Kidney (tissue), 14 donors: ENCODE results near the gene ZMYM2. TPM values are rescaled to one million over a fixed set of nuclear protein-coding genes. Genes with fewer than 3 reads are reported as not detected.

Source experiments
- DNase-seq, 5 donors: peaks; one replicate each; pipeline ENCODE4 v3.0.0-alpha.2; 2013 to 2020
- FAIRE-seq: peaks from 2 replicates; lab custom pipeline; 2012; peaks lifted over from hg19 to GRCh38; lab: Jason Lieb, UNC
- H3K27ac ChIP-seq, 2 donors: one replicate each; pipeline ENCODE4 v1.7.0; 2013; ENCODE audit warnings: low read depth in 2 of 2, low read length in 2 of 2, inconsistent platforms in 1 of 2
- H3K27me3 ChIP-seq: one replicate; pipeline ENCODE4 v1.7.1; 2013; ENCODE audit warnings: low read length, inconsistent platforms; ENCODE audit not compliant: control insufficient read depth, insufficient read depth
- H3K36me3 ChIP-seq, 3 donors: one replicate each; pipeline versions ENCODE4 v1.7.0 to v1.7.1; 2013; ENCODE audit warnings: low read length in 3 of 3, control low read depth in 1 of 3, inconsistent platforms in 1 of 3; ENCODE audit not compliant: insufficient read depth in 3 of 3, control insufficient read depth in 2 of 3
- H3K4me1 ChIP-seq, 3 donors: one replicate each; pipeline versions ENCODE4 v1.7.0 to v1.7.1; 2013; ENCODE audit warnings: low read length in 3 of 3, inconsistent platforms in 1 of 3, low read depth in 1 of 3; ENCODE audit not compliant: control insufficient read depth in 2 of 3, insufficient read depth in 2 of 3
- H3K4me3 ChIP-seq, 3 donors: one replicate each; pipeline versions ENCODE4 v1.7.0 to v1.8.1; 2013; ENCODE audit warnings: low read length in 3 of 3, control low read depth in 1 of 3, inconsistent platforms in 1 of 3
- H3K9ac ChIP-seq, 3 donors: one replicate each; pipeline versions ENCODE4 v1.7.0 to v1.7.1; 2013; ENCODE audit warnings: low read length in 3 of 3, control low read depth in 1 of 3, inconsistent platforms in 1 of 3
- H3K9me3 ChIP-seq, 3 donors: one replicate each; pipeline versions ENCODE4 v1.7.0 to v1.7.1; 2013; ENCODE audit warnings: low read length in 3 of 3, control low read depth in 1 of 3, inconsistent platforms in 1 of 3; ENCODE audit not compliant: control insufficient read depth in 2 of 3, insufficient read depth in 1 of 3
- intact Hi-C: fragments of 100-400 bp; cut with DNase I; formaldehyde crosslinking; loops from one replicate; pipeline ENCODE4 v1.11.1; 2022
- polyA plus RNA-seq: library from polyadenylated mRNA; stranded (reverse); fragments of 350-450 nt; fragmentation: Illumina TruSeq; extraction: RNeasy Lipid Tissue Mini Kit (QIAGEN cat#74804); gene quantifications from one replicate; pipeline ENCODE4 v1.2.3, GENCODE V29; 2014; ENCODE audit warnings: low read depth, low replicate concordance; ENCODE audit not compliant: insufficient read depth
- total RNA-seq: library from RNA; stranded (reverse); fragmentation: NEBNext Ultra II Directional; extraction: Animal tissue kit (Norgen Biotek cat#: 25700); gene quantifications from one replicate; pipeline ENCODE4 v1.2.1, GENCODE V29; 2021
- TF ChIP-seq, protein P1 (sequence below): IDR thresholded peaks from 3 replicates; pipeline ENCODE4 v1.5.1; 2012; ENCODE audit warnings: mild to moderate bottlenecking, moderate library complexity, borderline replicate concordance; ENCODE audit not compliant: insufficient read depth; ENCODE audit errors: extremely low read depth
- donor health status: control.
- donor health status: control.
- donor health status: control.
- donor health status: control.
- donor health status: control.
- donor health status: DM: yes; HTN: yes; CAD: no.
- donor health status: Normal renal cell carcinoma (clear cell type).

Gene ZMYM2
- total and polyA plus RNA-seq, 2 donors from 2014 or later: 22.7 to 81.3 TPM

DNA sequence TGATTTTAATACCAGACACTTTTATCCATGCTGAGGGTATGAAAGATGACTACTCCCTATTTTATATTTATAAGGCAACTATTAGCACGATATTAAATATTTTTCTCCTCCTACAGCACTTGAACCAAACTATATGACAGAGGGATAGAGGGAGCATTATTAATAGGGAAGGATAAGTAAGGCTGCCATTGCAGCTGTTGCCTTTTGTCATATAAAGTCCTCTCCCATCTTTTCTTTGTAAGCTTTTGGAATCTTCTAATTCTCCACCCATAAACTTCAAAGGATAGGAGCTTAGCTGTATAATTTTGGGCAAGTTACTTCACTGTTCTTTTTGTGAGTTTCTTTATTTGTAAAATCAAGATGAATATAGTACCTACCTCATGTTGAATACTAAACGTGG, 95.4 kb downstream of the ZMYM2 start:
- H3K9ac ChIP-seq: no peak overlapping the region
- peaks cover 4 to 17% (median 10%) of the 10 kb centered on the region in 3 donors for H3K36me3 ChIP-seq
- intact Hi-C loops: no loop called here
- H3K4me1 ChIP-seq: no peaks in the 10 kb centered on the region
- H3K4me3 ChIP-seq: no peak overlapping the region
- FAIRE-seq (no peak), DNase-seq (no peak)
- no peaks in the 10 kb centered on the region for H3K9me3 ChIP-seq
- TF ChIP-seq, protein P1, sequence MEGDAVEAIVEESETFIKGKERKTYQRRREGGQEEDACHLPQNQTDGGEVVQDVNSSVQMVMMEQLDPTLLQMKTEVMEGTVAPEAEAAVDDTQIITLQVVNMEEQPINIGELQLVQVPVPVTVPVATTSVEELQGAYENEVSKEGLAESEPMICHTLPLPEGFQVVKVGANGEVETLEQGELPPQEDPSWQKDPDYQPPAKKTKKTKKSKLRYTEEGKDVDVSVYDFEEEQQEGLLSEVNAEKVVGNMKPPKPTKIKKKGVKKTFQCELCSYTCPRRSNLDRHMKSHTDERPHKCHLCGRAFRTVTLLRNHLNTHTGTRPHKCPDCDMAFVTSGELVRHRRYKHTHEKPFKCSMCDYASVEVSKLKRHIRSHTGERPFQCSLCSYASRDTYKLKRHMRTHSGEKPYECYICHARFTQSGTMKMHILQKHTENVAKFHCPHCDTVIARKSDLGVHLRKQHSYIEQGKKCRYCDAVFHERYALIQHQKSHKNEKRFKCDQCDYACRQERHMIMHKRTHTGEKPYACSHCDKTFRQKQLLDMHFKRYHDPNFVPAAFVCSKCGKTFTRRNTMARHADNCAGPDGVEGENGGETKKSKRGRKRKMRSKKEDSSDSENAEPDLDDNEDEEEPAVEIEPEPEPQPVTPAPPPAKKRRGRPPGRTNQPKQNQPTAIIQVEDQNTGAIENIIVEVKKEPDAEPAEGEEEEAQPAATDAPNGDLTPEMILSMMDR: no peak
- no peaks in the 10 kb centered on the region for H3K27me3 ChIP-seq
- no peak overlapping the region for H3K27ac ChIP-seq

DNA sequence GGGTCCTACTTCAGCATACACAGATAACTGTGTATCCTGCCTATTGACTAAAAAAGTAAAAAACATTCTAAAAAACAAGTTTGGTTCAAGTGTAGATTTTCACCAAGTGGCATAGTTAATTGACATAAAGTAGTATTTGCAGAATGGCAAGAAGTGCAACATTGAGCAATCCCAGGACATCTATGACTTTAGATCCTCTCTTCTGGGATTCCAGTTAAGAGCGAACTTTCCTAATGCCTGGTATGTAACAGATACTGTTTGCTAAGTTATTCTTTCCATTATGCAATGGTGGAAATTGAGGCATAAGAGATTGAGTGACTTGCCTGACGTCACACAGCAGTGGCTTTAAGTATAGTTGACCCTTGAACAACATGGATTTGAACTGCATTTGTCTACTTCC, 96.1 kb downstream of the ZMYM2 start:
- no peak for FAIRE-seq
- Histone ChIP-seq H3K4me3 (no peak overlapping the region), H3K27me3 (no peaks in the 10 kb centered on the region), H3K36me3 (peaks cover 7 to 22% (median 10%) of the 10 kb centered on the region in 3 donors), H3K27ac (no peak overlapping the region), H3K9me3 (no peaks in the 10 kb centered on the region), H3K9ac (no peak overlapping the region), H3K4me1 (no peaks in the 10 kb centered on the region)
- intact Hi-C loops: no loop called here
- DNase-seq: no peak
- TF ChIP-seq, protein P1: no peak

DNA sequence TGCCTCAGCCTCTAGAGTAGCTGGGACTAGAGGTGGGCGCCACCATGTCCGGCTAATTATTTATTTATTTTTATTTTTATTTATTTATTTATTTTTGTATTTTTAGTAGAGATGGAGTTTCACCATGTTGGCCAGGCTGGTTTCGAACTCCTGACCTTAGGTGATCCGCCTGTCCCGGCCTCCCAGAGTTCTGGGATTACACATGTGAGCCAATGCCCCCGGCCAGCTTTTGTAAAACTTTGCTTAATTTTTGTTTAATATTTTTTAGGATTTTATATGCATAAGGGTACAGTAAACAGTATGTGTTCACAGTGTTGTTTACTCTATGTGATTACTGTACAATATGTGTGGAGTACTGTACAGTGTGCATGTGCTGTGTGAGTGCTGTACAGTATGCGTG, 98.7 kb downstream of the ZMYM2 start:
- no peak for DNase-seq

DNA sequence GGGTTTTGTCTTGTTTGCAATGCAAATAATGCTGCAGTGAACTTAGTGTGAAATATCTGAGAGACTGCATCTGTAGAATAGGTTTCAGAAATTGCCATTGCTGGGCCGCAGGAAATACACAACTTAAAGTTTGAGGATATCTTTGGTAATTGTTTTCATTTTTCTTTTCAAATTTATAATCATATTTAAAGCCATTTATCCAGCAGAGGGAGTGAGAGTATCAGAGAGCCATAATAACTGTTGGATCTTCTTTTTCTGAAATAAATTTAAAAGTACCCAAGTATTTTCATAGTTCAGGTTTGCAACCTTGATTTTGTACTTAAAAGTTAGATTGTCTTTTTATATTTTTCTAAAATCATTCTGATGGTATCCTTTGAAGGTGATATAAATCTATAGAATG, 99.4 kb downstream of the ZMYM2 start:
- Histone ChIP-seq H3K36me3 (peaks cover 15 to 49% (median 16%) of the 10 kb centered on the region in 3 donors), H3K4me3 (no peak overlapping the region), H3K27me3 (no peaks in the 10 kb centered on the region), H3K9me3 (no peaks in the 10 kb centered on the region), H3K4me1 (no peaks in the 10 kb centered on the region), H3K9ac (no peak overlapping the region), H3K27ac (no peak overlapping the region)
- DNase-seq (no peak), FAIRE-seq (no peak)
- TF ChIP-seq, protein P1: no peak
- intact Hi-C loops: no loop called here

More for the DNA sequence above, 98.7 kb downstream of the ZMYM2 start:
- intact Hi-C loops: no loop called here
- no peak for FAIRE-seq
- Histone ChIP-seq H3K4me3 (no peak overlapping the region), H3K9me3 (no peaks in the 10 kb centered on the region), H3K36me3 (peaks cover 13 to 43% (median 15%) of the 10 kb centered on the region in 3 donors), H3K27me3 (no peaks in the 10 kb centered on the region), H3K4me1 (no peaks in the 10 kb centered on the region), H3K9ac (no peak overlapping the region), H3K27ac (no peak overlapping the region)
- TF ChIP-seq, protein P1: no peak
